Measurements from ENCODE around the gene GBE1.
A peak's percentile ranks its signal among the peaks of the same experiment; 100 is the strongest.
"Not testable (repeated sequence)": the region's sequence is repeated elsewhere in the genome, so short reads cannot be mapped to it uniquely, and the experiment has no call there.

GBE1 gene

DNA sequence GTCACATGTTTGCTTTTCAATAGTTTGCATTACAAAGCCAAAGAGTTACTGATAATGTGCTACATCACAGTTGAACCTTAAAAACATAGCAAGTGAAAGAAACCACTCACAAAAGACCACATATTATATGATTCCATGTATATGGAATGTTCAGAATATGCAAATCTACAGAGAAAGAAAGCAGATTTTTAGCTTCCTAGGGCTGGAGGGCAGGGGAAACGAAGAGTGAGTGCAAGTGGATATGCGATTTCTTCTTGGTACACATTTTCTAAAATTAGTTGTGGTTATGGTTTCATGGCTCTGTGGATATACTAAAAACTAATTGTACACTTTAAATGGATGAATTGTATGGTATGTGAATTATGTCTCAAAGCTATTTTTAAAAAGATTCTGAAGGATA, 4.0 kb upstream of the GBE1 start:
- no peak for DNase-seq (ENCODE audit: low read depth)
- no peak overlapping the region for H3K4me3 ChIP-seq (ENCODE audit: control insufficient read depth, low read depth, low read length)
- TF ChIP-seq, protein P1, sequence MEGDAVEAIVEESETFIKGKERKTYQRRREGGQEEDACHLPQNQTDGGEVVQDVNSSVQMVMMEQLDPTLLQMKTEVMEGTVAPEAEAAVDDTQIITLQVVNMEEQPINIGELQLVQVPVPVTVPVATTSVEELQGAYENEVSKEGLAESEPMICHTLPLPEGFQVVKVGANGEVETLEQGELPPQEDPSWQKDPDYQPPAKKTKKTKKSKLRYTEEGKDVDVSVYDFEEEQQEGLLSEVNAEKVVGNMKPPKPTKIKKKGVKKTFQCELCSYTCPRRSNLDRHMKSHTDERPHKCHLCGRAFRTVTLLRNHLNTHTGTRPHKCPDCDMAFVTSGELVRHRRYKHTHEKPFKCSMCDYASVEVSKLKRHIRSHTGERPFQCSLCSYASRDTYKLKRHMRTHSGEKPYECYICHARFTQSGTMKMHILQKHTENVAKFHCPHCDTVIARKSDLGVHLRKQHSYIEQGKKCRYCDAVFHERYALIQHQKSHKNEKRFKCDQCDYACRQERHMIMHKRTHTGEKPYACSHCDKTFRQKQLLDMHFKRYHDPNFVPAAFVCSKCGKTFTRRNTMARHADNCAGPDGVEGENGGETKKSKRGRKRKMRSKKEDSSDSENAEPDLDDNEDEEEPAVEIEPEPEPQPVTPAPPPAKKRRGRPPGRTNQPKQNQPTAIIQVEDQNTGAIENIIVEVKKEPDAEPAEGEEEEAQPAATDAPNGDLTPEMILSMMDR (IDR thresholded peaks at IDR 0.05; ENCODE audit: control insufficient read depth, insufficient read depth, low read depth, low read length, missing control alignments), result no peak

DNA sequence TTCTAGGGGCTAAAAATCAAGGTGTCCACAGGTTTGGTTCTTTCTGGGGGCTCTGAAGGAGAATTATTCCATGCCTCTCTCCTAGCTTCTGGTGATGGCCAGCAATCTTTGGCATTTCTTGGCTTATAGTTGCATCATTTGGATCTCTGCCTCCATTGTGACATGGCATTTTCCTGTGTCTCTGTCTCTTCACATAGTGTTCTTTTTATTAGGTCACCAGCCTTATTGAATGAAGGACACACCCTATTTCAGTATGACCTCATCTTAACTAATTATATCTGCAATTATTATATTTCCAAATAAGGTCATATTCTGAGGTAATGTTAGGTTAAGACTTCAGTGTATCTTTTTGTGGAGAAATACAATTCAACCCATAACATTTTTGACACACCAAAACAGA, 3.2 kb upstream of the GBE1 start:
- H3K4me3 ChIP-seq (ENCODE audit: control insufficient read depth, low read depth, low read length), result no peak overlapping the region
- no peak for DNase-seq (ENCODE audit: low read depth)
- TF ChIP-seq, protein P1 (IDR thresholded peaks at IDR 0.05; ENCODE audit: control insufficient read depth, insufficient read depth, low read depth, low read length, missing control alignments), result no peak

DNA sequence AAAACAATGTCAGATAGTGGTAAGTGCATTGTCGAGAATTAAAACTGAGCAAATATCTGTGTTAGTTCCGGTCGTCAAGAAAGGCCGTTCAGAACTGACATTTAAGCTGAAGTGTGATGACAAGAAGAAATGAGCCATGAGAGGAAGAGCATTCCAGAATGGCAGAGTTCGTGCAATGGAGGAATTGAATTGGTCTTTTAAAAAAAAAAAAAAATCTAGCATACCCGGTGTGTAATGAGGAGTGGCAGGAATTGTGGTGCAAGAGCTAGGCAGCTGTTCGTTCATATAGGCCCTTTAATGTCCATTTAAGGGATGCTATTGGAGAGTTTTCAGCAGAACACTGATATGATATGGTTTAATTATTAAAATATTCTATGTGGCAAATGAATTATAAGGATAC, 2.6 kb upstream of the GBE1 start:
- no peak overlapping the region for H3K4me3 ChIP-seq (ENCODE audit: control insufficient read depth, low read depth, low read length)
- TF ChIP-seq, protein P1 (IDR thresholded peaks at IDR 0.05; ENCODE audit: control insufficient read depth, insufficient read depth, low read depth, low read length, missing control alignments), result no peak
- no peak for DNase-seq (ENCODE audit: low read depth)

DNA sequence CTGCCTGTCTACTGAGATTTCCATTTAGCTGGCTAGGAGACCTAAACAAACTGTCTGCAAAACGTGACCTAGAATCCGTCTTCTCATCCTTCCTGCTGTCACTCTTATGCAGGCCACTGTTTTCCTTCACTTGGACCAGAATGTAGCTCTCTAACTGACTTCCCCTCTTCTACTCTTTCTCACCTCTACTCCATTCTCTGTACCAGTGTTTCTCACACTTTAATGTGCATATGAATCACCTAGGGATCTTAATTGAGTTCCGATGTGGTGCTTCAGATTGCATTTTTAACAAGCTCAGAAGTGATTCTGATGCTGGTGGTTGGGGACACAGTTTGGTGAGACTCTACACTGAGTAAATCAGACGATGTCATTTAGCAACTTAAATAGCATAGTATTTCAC, 1.6 kb upstream of the GBE1 start:
- DNase-seq (ENCODE audit: low read depth), result no peak
- H3K4me3 ChIP-seq (ENCODE audit: control insufficient read depth, low read depth, low read length), result no peak overlapping the region
- TF ChIP-seq, protein P1 (IDR thresholded peaks at IDR 0.05; ENCODE audit: control insufficient read depth, insufficient read depth, low read depth, low read length, missing control alignments), result no peak

DNA sequence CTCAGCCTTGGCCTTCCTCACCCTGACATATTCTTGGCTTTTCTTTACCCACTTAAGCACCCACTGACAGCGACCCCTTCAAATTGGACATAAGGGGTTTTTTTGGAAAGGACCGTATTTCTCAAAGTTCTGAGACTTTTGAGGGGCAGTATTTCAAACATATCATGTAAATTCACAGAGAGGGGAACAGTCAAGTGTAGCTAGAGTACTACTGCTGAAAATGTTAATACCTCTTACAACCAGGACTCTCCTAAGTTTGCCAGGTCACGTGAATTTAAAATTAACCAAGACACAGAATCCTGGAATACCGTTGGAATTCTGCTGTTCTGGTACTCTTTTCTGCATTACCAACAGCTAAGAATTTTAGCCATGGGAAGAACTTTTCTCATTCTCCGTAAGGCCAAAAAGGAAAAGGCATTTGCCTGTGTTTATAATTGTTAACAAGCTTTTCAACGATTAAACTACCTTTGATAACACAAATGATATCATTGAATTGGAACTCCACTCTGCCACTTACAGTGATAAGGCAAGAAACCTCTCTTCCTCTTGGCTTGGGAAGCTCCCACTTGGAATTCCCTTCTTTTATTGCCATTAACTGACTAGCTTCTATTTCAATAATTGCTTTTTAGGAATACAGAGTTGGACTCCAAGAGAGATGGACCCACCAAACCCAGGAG, 597 bp upstream of the GBE1 start:
- H3K4me3 ChIP-seq (ENCODE audit: control insufficient read depth, low read depth, low read length), result peak overlapping the region; percentile 65
- DNase-seq (ENCODE audit: low read depth), result no peak
- TF ChIP-seq, protein P1 (IDR thresholded peaks at IDR 0.05; ENCODE audit: control insufficient read depth, insufficient read depth, low read depth, low read length, missing control alignments), result no peak

DNA sequence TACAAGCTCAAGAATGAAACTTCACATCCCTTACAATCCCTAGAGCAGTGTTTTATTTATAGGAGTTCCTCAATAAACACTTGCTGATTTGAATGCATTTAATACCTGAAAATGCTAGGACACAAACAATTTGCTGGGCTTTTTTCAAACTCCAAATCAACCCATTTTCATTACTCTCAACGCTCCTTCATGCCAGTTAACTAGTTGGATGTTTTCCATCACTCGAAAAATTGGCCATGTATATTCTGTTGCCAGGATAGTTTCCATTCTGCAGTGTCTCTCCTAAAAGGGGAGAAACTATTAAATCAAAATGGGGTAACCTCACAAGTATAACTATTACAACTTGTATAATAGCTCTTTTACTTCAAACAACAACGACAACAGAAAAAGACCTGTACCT, 1.2 kb downstream of the GBE1 start:
- peak overlapping the region; percentile 65 for H3K4me3 ChIP-seq (ENCODE audit: control insufficient read depth, low read depth, low read length)
- TF ChIP-seq, protein P1 (IDR thresholded peaks at IDR 0.05; ENCODE audit: control insufficient read depth, insufficient read depth, low read depth, low read length, missing control alignments), result no peak
- no peak for DNase-seq (ENCODE audit: low read depth)

DNA sequence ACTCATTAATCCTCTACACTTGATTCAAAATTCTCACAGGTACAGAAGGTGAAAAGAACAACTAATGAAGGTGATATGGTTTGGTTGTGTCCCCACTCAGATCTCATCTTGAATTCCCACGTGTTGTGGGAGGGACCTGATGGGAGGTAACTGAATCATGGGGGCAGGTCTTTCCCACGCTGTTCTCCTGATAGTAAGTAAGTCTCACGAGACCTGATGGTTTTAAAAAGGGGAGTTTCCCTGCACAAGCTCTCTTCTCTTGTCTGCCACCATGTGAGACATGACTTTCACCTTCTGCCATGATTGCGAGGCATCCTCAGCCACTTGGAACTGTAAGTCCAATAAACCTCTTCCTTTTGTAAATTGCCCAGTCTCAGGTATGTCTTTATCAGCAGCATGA, 2.7 kb downstream of the GBE1 start:
- not testable (repeated sequence) for H3K4me3 ChIP-seq (ENCODE audit: control insufficient read depth, low read depth, low read length); DNase-seq (ENCODE audit: low read depth)

All from AG09309 (cell line).